Measurements from ENCODE around the gene FBN3. TPM values are rescaled to one million over a fixed set of nuclear protein-coding genes. Genes with fewer than 3 reads are reported as not detected.

Gene FBN3
- total RNA-seq, 4 donors from 2014 or later, result 0.04 to 2.1 TPM; not detected in 2

GRCh38 chr19:8081569-8082550, 67.5 kb downstream of the FBN3 start:
- WGBS, 2 donors, result 84 to 85% methylated on average over 11 of the region's 11 CpGs
- DNase-seq (ENCODE audit: low spot score in 2 of 2), result no peak

GRCh38 chr19:8080832-8081231, 68.6 kb downstream of the FBN3 start:
- TF ChIP-seq CTCF (IDR thresholded peaks at IDR 0.05) (no peak), POLR2A (IDR thresholded peaks at IDR 0.05) (no peak)
- intact Hi-C loops (cut with DNase I; ENCODE audit: low total_unique reads), result no loop called here
- 88 to 91% methylated on average over 12 of the region's 12 CpGs for WGBS, 2 donors
- no peak overlapping the region for H3K4me3 ChIP-seq (ENCODE audit: low read depth, poor library complexity, severe bottlenecking)
- no peak for DNase-seq (ENCODE audit: low spot score in 2 of 2)

More at GRCh38 chr19:8081569-8082550, 67.5 kb downstream of the FBN3 start:
- intact Hi-C loops (cut with DNase I; ENCODE audit: low total_unique reads), result no loop called here
- H3K4me3 ChIP-seq (ENCODE audit: low read depth, poor library complexity, severe bottlenecking), result no peak overlapping the region
- TF ChIP-seq POLR2A (IDR thresholded peaks at IDR 0.05), result no peak
- TF ChIP-seq CTCF (IDR thresholded peaks at IDR 0.05), result no peak

GRCh38 chr19:8079988-8080387, 69.4 kb downstream of the FBN3 start:
- DNase-seq (ENCODE audit: low spot score in 2 of 2), result no peak
- H3K4me3 ChIP-seq (ENCODE audit: low read depth, poor library complexity, severe bottlenecking), result no peak overlapping the region
- intact Hi-C loops (cut with DNase I; ENCODE audit: low total_unique reads), result no loop called here
- WGBS, 2 donors, result 91 to 92% methylated on average over 6 of the region's 6 CpGs
- TF ChIP-seq CTCF (IDR thresholded peaks at IDR 0.05), result no peak
- TF ChIP-seq POLR2A (IDR thresholded peaks at IDR 0.05), result no peak

- TF ChIP-seq CTCF (IDR thresholded peaks at IDR 0.05) (no peak), POLR2A (IDR thresholded peaks at IDR 0.05) (no peak)
- no peak for DNase-seq (ENCODE audit: low spot score in 2 of 2)
- intact Hi-C loops (cut with DNase I; ENCODE audit: low total_unique reads), result no loop called here
- WGBS, 2 donors, result 77 to 78% methylated on average over 8 to 12 of the region's 13 CpGs
- H3K4me3 ChIP-seq (ENCODE audit: low read depth, poor library complexity, severe bottlenecking), result no peak overlapping the region
Measured at GRCh38 chr19:8075158-8076074, 74.0 kb downstream of the FBN3 start.

- TF ChIP-seq CTCF (IDR thresholded peaks at IDR 0.05), result no peak
- whole genome bisulfite sequencing, 2 donors, result 100% methylated on average over 1 of the region's 1 CpG
- intact Hi-C loops (cut with DNase I; ENCODE audit: low total_unique reads), result no loop called here
- H3K4me3 ChIP-seq (ENCODE audit: low read depth, poor library complexity, severe bottlenecking), result no peak overlapping the region
- no peak for DNase-seq (ENCODE audit: low spot score in 2 of 2)
Measured at GRCh38 chr19:8074501-8074900, 74.9 kb downstream of the FBN3 start.

All from lower leg skin (tissue), 4 donors.